HG02763 (cell line): ENCODE results near the gene TTC13.

ENCODE experiments used
- ATAC-seq: cut with Tn5 transposase; IDR thresholded peaks from one replicate; pipeline ENCODE4 v1.9.1; 2021; ENCODE audit warnings: mild to moderate bottlenecking, moderate library complexity; ENCODE audit not compliant: unreplicated experiment

The TTC13 gene

DNA sequence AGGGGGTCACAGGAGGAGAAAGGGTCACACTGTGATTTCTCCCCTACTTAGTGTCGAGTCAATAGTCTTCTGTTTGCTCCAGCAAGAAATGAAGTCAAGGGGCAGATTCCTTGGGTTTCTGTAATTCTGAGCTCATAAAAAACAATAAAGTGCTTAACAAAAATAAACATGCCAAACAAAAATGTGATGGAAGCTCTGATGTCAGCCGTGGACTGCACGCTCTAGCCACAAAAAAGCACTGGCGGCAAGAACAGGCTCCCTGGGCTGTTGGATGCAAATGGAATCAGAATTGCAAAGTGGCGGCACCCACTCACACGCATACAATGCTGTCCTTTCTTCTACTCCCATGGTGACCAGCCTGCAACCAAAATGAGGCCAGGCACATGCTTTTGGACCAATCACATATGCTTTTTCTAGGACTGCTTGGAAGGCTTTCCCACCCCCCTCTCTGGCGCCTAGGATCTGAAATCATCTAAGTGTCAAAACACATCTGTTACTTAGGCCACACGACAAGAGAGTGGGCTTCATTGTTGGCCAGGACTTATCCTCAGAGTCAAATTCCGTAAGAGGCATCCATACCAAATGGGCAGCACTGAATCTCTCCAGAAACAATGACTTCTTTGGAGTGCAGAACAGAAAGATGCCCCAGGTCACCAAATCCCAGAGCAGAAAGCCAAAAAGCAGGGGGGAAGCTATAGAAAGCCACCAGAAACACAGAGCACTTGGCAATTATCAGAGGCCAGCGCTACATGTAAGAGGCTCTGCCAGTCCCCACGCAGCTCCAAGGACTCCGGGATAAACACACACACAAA, 119.5 kb downstream of the TTC13 start:
- no peak for ATAC-seq

DNA sequence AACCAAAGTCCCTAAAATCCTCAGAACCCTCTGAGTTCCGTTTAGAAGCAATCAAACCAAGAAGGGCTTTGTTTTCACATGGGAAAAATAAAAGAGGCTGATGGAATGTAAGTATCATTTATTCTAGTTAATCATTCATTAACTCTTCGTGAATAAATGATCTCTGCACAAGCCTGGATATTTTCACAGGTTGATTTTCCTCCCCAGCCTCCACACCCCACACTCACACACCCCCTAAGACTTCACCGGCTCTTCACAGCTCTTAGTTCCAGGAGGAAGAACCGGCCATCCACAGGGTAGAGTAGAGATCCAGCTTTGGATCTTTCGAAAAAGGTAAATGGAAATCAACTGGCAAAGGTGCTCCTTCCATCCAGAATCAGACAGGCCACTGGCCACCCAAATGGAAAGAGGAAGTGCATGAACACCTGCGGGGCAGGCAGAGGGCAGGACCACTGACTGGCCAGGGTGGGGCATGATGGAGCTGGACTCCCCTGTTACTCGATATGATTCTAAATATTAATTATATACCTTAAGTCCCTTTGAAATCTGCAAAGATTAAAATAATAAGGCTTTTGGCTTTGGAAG, 120.3 kb downstream of the TTC13 start:
- ATAC-seq, result no peak

- no peak for ATAC-seq
Observed at GRCh38 chr1:230857822-230858221, 120.8 kb downstream of the TTC13 start.

DNA sequence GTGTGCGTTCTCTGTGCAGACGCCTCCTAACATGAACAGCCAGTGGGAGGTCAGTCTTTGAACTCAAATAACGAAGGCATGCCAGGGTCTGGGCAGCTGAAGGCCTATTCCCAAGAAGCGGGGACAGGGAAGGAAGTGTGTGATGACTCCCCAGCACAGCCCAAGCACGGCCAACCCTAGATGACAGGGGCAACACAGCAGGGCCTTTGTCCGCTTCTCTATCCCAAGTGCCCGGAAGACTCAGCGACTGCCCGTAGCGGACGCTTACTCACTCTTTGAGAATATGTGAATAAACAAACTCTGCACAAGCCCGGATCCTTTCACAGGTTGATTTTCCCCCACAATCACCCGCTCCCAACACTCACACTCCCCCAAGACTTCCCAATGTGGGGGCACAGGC, 121.6 kb downstream of the TTC13 start:
- ATAC-seq, result no peak
